H1 (cell line): Measurements from ENCODE around the gene ATP13A2. TPM values are rescaled to one million over a fixed set of nuclear protein-coding genes. Genes with fewer than 3 reads are reported as not detected.

ENCODE experiments used
- BACH1 ChIP-seq: IDR thresholded peaks from 2 replicates; pipeline ENCODE4 v1.6.1; 2012; ENCODE audit warnings: low read length, improper control_type of control experiment
- CBX8 ChIP-seq: fragments of 300-800, 300-1000 bp; sonication (generic); IDR thresholded peaks from 2 replicates; pipeline ENCODE4 v1.7.1; 2016; ENCODE audit warnings: low read depth, low read length, borderline replicate concordance
- CEBPB ChIP-seq: IDR thresholded peaks from 2 replicates; pipeline ENCODE4 v1.6.1; 2012; ENCODE audit warnings: low read depth, low read length
- CTCF ChIP-seq, 3 experiments: IDR thresholded peaks; 1 replicate in 2 of 3; 2 replicates in 1 of 3; pipeline versions ENCODE4 v1.5.1 to v1.6.1; 2011; ENCODE audit warnings: low read length in 3 of 3, mild to moderate bottlenecking in 3 of 3, inconsistent platforms in 2 of 3, low read depth in 1 of 3, moderate library complexity in 1 of 3; ENCODE audit not compliant: insufficient read depth in 1 of 3; ENCODE audit errors: control extremely low read depth in 1 of 3
- SAP30 ChIP-seq: fragments of 300-600 bp; sonication (generic); IDR thresholded peaks from 2 replicates; pipeline ENCODE4 v1.7.1; 2012; ENCODE audit warnings: low read length, moderate library complexity, mild to moderate bottlenecking, inconsistent platforms; ENCODE audit not compliant: insufficient read depth, insufficient replicate concordance
- SIN3A ChIP-seq, 2 experiments: IDR thresholded peaks in 1 of 2; conservative IDR thresholded peaks in 1 of 2; 2 replicates each; pipeline ENCODE4 v1.6.1; 2011 to 2012; ENCODE audit warnings: low read length in 2 of 2, improper control_type of control experiment in 1 of 2, low read depth in 1 of 2, mild to moderate bottlenecking in 1 of 2
- SRF ChIP-seq: IDR thresholded peaks from 2 replicates; pipeline ENCODE4 v1.6.1; 2011; ENCODE audit warnings: mild to moderate bottlenecking, low read depth, low read length, moderate library complexity
- polyA plus RNA-seq, 7 experiments: library from polyadenylated mRNA; depleted of rRNA in 3 of 7; stranded (reverse) in 5 of 7; unstranded in 2 of 7; fragments of >200 nt in 5 of 7; fragments of 200-250 nt in 2 of 7; gene quantifications; 1 replicate in 5 of 7; 2 replicates in 1 of 7; 4 replicates in 1 of 7; pipeline versions ENCODE4 v1.2.1 to v1.2.3, GENCODE V29; 2011 to 2013; ENCODE audit warnings: missing spikeins in 2 of 7, mixed read lengths in 2 of 7
- total RNA-seq: library from RNA; stranded (reverse); fragmentation: NEBNext Ultra II Directional; extraction: Animal tissue kit (Norgen Biotek cat#: 25700); gene quantifications from 2 replicates; pipeline ENCODE4 v1.2.1, GENCODE V29; 2021

ATP13A2 gene
- total and polyA plus RNA-seq, 2 of the 8 experiments (the other 6 are each of a cell fraction or from before 2014, with no cell fraction given) = 82.1 to 83.6 TPM

GRCh38 chr1:17004466-17005364 lies 7.0 kb downstream of the ATP13A2 start (continued):
- TF ChIP-seq CEBPB (no peak), SRF (no peak), BACH1 (no peak), SAP30 (no peak), CBX8 (no peak), SIN3A (conservative IDR thresholded peaks at IDR 0.05 in 1 of 2, IDR thresholded peaks at IDR 0.05 in 1 of 2; ENCODE audit: low read depth in 1 of 2, low read length in 2 of 2) (no peak), CTCF (IDR thresholded peaks at IDR 0.05; ENCODE audit: control extremely low read depth in 1 of 3, insufficient read depth in 1 of 3, low read depth in 1 of 3, low read length in 3 of 3) (peak; percentile 39 to 45 (median 41))
- TF ChIP-seq, all 59 proteins: peak for 4
